HG03521 (cell line): ENCODE results near the gene PCDH8.

Experiments
- ATAC-seq: cut with Tn5 transposase; IDR thresholded peaks from one replicate; pipeline ENCODE4 v1.9.1; 2021; ENCODE audit warnings: mild to moderate bottlenecking, moderate library complexity; ENCODE audit not compliant: unreplicated experiment

The PCDH8 gene

GRCh38 chr13:52851137-52851962 lies 2.9 kb upstream of the PCDH8 start:
- ATAC-seq, result peak; percentile 68

- no peak for ATAC-seq
These were observed 2.1 kb upstream of the PCDH8 start for GRCh38 chr13:52850396-52851136.

GRCh38 chr13:52850072-52850395 lies 1.6 kb upstream of the PCDH8 start:
- no peak for ATAC-seq

GRCh38 chr13:52849291-52850071 lies 1.0 kb upstream of the PCDH8 start:
- no peak for ATAC-seq

GRCh38 chr13:52847682-52848432 lies 583 bp downstream of the PCDH8 start:
- ATAC-seq, result no peak

- ATAC-seq, result no peak
These were observed 1.1 kb downstream of the PCDH8 start for GRCh38 chr13:52847322-52847681.

- no peak for ATAC-seq
These were observed 1.7 kb downstream of the PCDH8 start for GRCh38 chr13:52846567-52847321.

- ATAC-seq, result no peak
These were observed 2.5 kb downstream of the PCDH8 start for GRCh38 chr13:52845766-52846566.

- no peak for ATAC-seq
These were observed 3.1 kb downstream of the PCDH8 start for GRCh38 chr13:52845334-52845761.

- ATAC-seq, result no peak
These were observed 3.6 kb downstream of the PCDH8 start for GRCh38 chr13:52844836-52845235.

GRCh38 chr13:52842441-52842840 lies 6.0 kb downstream of the PCDH8 start:
- no peak for ATAC-seq

- ATAC-seq, result no peak
These were observed 8.4 kb downstream of the PCDH8 start for GRCh38 chr13:52840066-52840465.

GRCh38 chr13:52838433-52839107 lies 9.9 kb downstream of the PCDH8 start:
- ATAC-seq, result no peak

- no peak for ATAC-seq
These were observed 10.6 kb downstream of the PCDH8 start for GRCh38 chr13:52837850-52838249.

- ATAC-seq, result no peak
These were observed 13.2 kb downstream of the PCDH8 start for GRCh38 chr13:52835071-52835839.

GRCh38 chr13:52833296-52833875 lies 15.1 kb downstream of the PCDH8 start:
- no peak for ATAC-seq

- ATAC-seq, result no peak
These were observed 16.1 kb downstream of the PCDH8 start for GRCh38 chr13:52832313-52832712.

- ATAC-seq, result no peak
These were observed 17.5 kb downstream of the PCDH8 start for GRCh38 chr13:52830946-52831345.
